Ascending aorta (tissue), 2 donors: ENCODE results near the gene ATXN1L. TPM values are rescaled to one million over a fixed set of nuclear protein-coding genes. Genes with fewer than 3 reads are reported as not detected.

ENCODE experiments used
- DNase-seq, 2 donors: peaks; one replicate each; pipeline ENCODE4 v3.0.0-alpha.2; 2019; ENCODE audit warnings: low spot score in 2 of 2
- H3K27ac ChIP-seq, 2 donors: fragments of 200-600 bp; sonication (generic); one replicate each; pipeline ENCODE4 v1.5.1; 2016 to 2017; ENCODE audit warnings: mild to moderate bottlenecking in 1 of 2
- H3K27me3 ChIP-seq: fragments of 200-600 bp; sonication (generic); one replicate; pipeline ENCODE4 v1.5.1; 2017
- H3K36me3 ChIP-seq, 2 donors: fragments of 200-600 bp; sonication (generic); one replicate each; pipeline ENCODE4 v1.5.1; 2016
- H3K4me1 ChIP-seq, 2 donors: fragments of 200-600 bp; sonication (generic); one replicate each; pipeline ENCODE4 v1.5.1; 2016 to 2017; ENCODE audit warnings: mild to moderate bottlenecking in 1 of 2
- H3K4me3 ChIP-seq, 2 donors: fragments of 200-600 bp; sonication (generic); one replicate each; pipeline ENCODE4 v1.5.1; 2016 to 2017; ENCODE audit warnings: mild to moderate bottlenecking in 1 of 2
- H3K9me3 ChIP-seq, 2 donors: fragments of 200-600 bp; sonication (generic); one replicate each; pipeline ENCODE4 v1.5.1; 2016
- CTCF ChIP-seq, 3 experiments: fragments of 200-600 bp in 2 of 3; fragments of 450-650 bp in 1 of 3; sonication (generic) in 2 of 3; IDR thresholded peaks; one replicate each; pipeline ENCODE4 v1.5.1; 2016 to 2019; ENCODE audit warnings: antibody characterized with exemption in 3 of 3, mild to moderate bottlenecking in 1 of 3, moderate library complexity in 1 of 3
- intact Hi-C: fragments of 100-400 bp; cut with DNase I; formaldehyde crosslinking; loops from one replicate; pipeline ENCODE4 v1.15.1; 2023
- total RNA-seq: library from RNA; depleted of rRNA; stranded (reverse); fragments of >200 nt; gene quantifications from one replicate; pipeline ENCODE4 v1.1.0, GENCODE V29; 2016

ATXN1L gene
- total RNA-seq, 1 donor from 2014 or later, result 11.8 TPM

- Histone ChIP-seq H3K9me3 (no peaks in the 10 kb centered on the region), H3K36me3 (peaks cover 35 to 49% of the 10 kb centered on the region in 2 donors), H3K27me3 (no peaks in the 10 kb centered on the region), H3K27ac (no peak overlapping the region), H3K4me3 (no peak overlapping the region), H3K4me1 (peaks cover 0 to 7% of the 10 kb centered on the region in 2 donors)
- no peak for DNase-seq
- no peak for TF ChIP-seq CTCF (IDR thresholded peaks at IDR 0.05)
- intact Hi-C loops, result no loop called here
These were observed 2.8 kb downstream of the ATXN1L start for GRCh38 chr16:71848622-71849021.

GRCh38 chr16:71851746-71852145, 6.0 kb downstream of the ATXN1L start:
- no peak for DNase-seq
- Histone ChIP-seq H3K27me3 (no peaks in the 10 kb centered on the region), H3K4me1 (peaks cover 0 to 3% of the 10 kb centered on the region in 2 donors), H3K27ac (no peak overlapping the region), H3K36me3 (peaks cover 35 to 56% of the 10 kb centered on the region in 2 donors), H3K9me3 (no peaks in the 10 kb centered on the region), H3K4me3 (no peak overlapping the region)
- intact Hi-C loops, result no loop called here
- no peak for TF ChIP-seq CTCF (IDR thresholded peaks at IDR 0.05)

GRCh38 chr16:71852158-71852557, 6.4 kb downstream of the ATXN1L start:
- H3K4me3 ChIP-seq, result no peak overlapping the region
- H3K27ac ChIP-seq, result no peak overlapping the region
- no peaks in the 10 kb centered on the region for H3K27me3 ChIP-seq
- no peaks in the 10 kb centered on the region for H3K9me3 ChIP-seq
- intact Hi-C loops, result no loop called here
- no peak for TF ChIP-seq CTCF (IDR thresholded peaks at IDR 0.05)
- peaks cover 0 to 3% of the 10 kb centered on the region in 2 donors for H3K4me1 ChIP-seq
- peaks cover 35 to 56% of the 10 kb centered on the region in 2 donors for H3K36me3 ChIP-seq
- no peak for DNase-seq

GRCh38 chr16:71852561-71852960, 6.8 kb downstream of the ATXN1L start:
- intact Hi-C loops, result no loop called here
- no peak for DNase-seq
- no peak for TF ChIP-seq CTCF (IDR thresholded peaks at IDR 0.05)
- Histone ChIP-seq H3K4me3 (no peak overlapping the region), H3K27ac (no peak overlapping the region), H3K4me1 (no peaks in the 10 kb centered on the region), H3K27me3 (no peaks in the 10 kb centered on the region), H3K9me3 (no peaks in the 10 kb centered on the region), H3K36me3 (peaks cover 35 to 56% of the 10 kb centered on the region in 2 donors)

GRCh38 chr16:71853413-71853812, 7.6 kb downstream of the ATXN1L start:
- H3K27ac ChIP-seq, result no peak overlapping the region
- no peaks in the 10 kb centered on the region for H3K4me1 ChIP-seq
- TF ChIP-seq CTCF (IDR thresholded peaks at IDR 0.05), result no peak
- DNase-seq, result no peak
- H3K4me3 ChIP-seq, result no peak overlapping the region
- peaks cover 35 to 52% of the 10 kb centered on the region in 2 donors for H3K36me3 ChIP-seq
- H3K27me3 ChIP-seq, result no peaks in the 10 kb centered on the region
- H3K9me3 ChIP-seq, result no peaks in the 10 kb centered on the region
- intact Hi-C loops, result no loop called here

- no peaks in the 10 kb centered on the region for H3K9me3 ChIP-seq
- H3K27ac ChIP-seq, result no peak overlapping the region
- H3K4me1 ChIP-seq, result no peaks in the 10 kb centered on the region
- no peak for TF ChIP-seq CTCF (IDR thresholded peaks at IDR 0.05)
- intact Hi-C loops, result no loop called here
- no peak for DNase-seq
- H3K36me3 ChIP-seq, result peaks cover 27 to 42% of the 10 kb centered on the region in 2 donors
- H3K27me3 ChIP-seq, result no peaks in the 10 kb centered on the region
- no peak overlapping the region for H3K4me3 ChIP-seq
These were observed 8.7 kb downstream of the ATXN1L start for GRCh38 chr16:71854369-71854948.
